ENCODE results near the gene KCNMA1.

DNA sequence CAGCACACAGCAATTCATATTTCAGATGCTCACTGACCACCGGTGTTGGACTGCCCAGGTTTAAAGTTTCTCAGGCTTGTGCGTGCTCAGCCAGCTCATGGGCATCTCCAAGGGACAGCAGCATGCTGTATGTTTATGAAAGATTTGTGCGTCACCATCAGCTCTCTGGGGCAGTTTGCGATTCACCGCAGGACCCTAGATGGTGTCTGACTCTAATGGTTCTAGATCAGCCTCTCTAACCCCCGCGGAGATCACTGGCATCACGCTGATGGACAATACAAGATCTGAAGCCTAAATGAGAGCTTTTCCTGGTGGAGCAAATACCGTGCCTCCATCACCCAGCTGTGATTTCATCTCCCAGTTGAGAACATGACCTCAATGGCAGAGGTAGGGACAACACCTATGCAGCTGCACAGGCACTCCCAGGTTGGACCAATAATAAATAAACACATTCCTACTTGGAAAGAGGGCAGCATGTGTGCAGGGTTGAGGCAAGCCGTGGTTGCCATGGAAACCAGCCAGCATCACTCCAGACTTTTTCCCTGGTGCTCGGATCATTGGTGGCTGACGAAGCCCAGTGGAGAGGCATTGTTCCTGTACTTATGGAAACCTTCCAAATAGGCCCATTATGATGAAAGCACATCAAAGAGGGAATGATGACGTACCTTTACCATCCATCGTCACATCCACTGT, 253.6 kb downstream of the KCNMA1 start:
- TF ChIP-seq, protein P1, sequence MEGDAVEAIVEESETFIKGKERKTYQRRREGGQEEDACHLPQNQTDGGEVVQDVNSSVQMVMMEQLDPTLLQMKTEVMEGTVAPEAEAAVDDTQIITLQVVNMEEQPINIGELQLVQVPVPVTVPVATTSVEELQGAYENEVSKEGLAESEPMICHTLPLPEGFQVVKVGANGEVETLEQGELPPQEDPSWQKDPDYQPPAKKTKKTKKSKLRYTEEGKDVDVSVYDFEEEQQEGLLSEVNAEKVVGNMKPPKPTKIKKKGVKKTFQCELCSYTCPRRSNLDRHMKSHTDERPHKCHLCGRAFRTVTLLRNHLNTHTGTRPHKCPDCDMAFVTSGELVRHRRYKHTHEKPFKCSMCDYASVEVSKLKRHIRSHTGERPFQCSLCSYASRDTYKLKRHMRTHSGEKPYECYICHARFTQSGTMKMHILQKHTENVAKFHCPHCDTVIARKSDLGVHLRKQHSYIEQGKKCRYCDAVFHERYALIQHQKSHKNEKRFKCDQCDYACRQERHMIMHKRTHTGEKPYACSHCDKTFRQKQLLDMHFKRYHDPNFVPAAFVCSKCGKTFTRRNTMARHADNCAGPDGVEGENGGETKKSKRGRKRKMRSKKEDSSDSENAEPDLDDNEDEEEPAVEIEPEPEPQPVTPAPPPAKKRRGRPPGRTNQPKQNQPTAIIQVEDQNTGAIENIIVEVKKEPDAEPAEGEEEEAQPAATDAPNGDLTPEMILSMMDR (conservative IDR thresholded peaks at IDR 0.05; ENCODE audit: low read depth, low read length) = no peak
- TF ChIP-seq EZH2phosphoT487 (IDR thresholded peaks at IDR 0.05; ENCODE audit: borderline replicate concordance, low read length) = no peak
- no peak for TF ChIP-seq EZH2 (IDR thresholded peaks at IDR 0.05; ENCODE audit: low read length, unreplicated experiment)

All from PC-3 (cell line).